Activated CD4-positive, alpha-beta T cell treated with anti-CD3 and anti-CD28 coated beads, Interleukin-2, amount 50 U/mL, for 1 hour (primary cell): ENCODE results near the gene HSDL2.
"Not testable (repeated sequence)": the region's sequence is repeated elsewhere in the genome, so short reads cannot be mapped to it uniquely, and the experiment has no call there.

Experiments
- DNase-seq: peaks from one replicate; pipeline ENCODE4 v3.0.0-alpha.2; 2020

Gene HSDL2

GRCh38 chr9:112403614-112404201 lies 23.8 kb downstream of the HSDL2 start:
- no peak for DNase-seq

- no peak for DNase-seq
These were observed 24.6 kb downstream of the HSDL2 start for GRCh38 chr9:112404508-112404932.

GRCh38 chr9:112408275-112408674 lies 28.4 kb downstream of the HSDL2 start:
- DNase-seq: no peak

DNA sequence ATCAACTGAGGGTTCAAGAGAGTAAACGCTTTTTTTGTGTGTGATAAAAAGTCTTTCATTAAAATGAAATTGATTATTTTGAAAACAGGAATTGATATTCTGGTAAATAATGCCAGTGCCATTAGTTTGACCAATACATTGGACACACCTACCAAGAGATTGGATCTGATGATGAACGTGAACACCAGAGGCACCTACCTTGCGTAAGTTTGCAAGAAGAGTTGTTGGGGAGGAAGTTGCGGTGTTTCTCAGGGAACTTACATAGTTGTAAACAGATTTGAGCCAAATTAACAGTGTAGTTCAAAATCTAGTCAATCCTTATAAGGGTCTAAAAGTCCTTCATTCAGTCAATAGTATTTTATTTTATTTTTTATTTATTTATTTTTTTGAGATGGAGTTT lies 28.9 kb downstream of the HSDL2 start:
- DNase-seq: no peak

- no peak for DNase-seq
These were observed 29.9 kb downstream of the HSDL2 start for GRCh38 chr9:112409758-112410157.

- DNase-seq: no peak
These were observed 31.7 kb downstream of the HSDL2 start for GRCh38 chr9:112411626-112412027.

GRCh38 chr9:112413728-112414127 lies 33.8 kb downstream of the HSDL2 start:
- not testable (repeated sequence) for DNase-seq

DNA sequence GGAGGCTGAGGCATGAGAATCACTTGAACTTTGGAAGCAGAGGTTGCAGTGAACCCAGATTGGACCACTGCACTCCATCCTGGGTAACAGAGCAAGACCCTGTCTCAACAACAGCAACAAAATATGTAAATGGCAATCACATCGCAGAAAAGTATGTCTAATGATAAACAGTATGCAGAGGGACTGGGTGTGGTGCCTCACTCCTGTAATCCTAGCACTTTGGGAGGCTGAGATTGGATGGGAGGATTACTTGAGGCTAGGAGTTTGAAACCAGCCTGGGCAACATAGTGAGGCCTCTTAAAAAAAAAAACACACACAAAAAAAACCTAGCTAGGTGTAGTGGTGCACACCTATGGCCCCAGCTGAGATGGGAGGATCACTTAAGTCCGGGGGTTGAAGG lies 40.3 kb downstream of the HSDL2 start:
- no peak for DNase-seq

GRCh38 chr9:112421771-112422222 lies 41.9 kb downstream of the HSDL2 start:
- DNase-seq: no peak

DNA sequence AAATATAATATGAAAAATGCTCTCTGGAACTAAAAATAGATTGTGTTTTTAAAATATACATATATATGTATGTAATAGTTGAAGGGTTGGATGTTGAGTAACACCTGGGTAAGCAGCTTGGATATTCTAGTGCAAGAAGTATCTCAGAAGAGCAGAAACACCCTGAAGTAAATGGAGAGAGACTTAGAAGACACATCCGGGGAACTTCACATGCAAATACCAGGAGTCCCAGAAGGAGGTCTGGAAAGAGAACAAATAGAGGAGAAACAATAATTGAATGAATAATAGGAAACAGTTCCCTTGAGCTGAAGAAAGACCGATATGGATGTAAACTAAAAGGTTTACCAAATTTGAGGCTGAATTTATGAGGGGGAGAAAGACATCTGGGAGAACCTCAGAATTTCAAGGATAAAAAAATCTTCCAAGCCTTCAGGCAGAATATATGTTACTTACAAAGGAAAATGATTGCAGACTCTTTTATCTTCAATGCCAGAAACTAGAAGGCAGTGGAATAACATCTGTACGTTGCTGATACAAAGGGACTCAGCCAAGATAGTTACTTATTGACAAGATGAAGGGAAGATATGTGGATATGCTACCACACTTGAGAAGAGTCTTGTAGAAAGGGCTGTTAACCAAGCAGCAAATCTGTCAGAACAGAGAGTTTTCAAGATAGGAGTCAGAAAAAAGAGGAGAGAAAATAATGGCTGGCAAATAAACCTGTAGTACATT lies 42.7 kb downstream of the HSDL2 start:
- no peak for DNase-seq

- no peak for DNase-seq
These were observed 50.2 kb downstream of the HSDL2 start for GRCh38 chr9:112430006-112430522.

- DNase-seq: no peak
These were observed 53.8 kb downstream of the HSDL2 start for GRCh38 chr9:112433499-112434392.

- no peak for DNase-seq
These were observed 54.6 kb downstream of the HSDL2 start for GRCh38 chr9:112434487-112434886.

GRCh38 chr9:112437406-112437805 lies 57.5 kb downstream of the HSDL2 start:
- no peak for DNase-seq

DNA sequence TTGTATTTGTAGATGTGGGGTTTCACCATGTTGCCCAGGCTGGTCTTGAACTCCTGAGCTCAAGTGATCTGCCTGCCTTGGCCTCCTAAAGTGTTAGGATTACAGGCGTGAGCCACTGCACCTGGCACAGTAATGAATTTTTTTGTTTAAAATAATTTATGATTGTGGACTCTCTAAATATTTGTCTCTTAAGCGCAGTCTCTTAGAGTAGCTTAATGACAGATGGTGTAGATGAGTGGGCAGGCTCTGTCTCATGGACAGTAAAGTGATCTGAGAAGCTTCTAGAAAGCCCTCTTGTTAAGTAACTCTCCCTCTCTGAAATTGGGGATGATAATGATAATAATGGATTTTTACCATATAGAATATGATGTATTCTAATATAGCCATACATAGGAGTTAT lies 59.3 kb downstream of the HSDL2 start:
- no peak for DNase-seq

DNA sequence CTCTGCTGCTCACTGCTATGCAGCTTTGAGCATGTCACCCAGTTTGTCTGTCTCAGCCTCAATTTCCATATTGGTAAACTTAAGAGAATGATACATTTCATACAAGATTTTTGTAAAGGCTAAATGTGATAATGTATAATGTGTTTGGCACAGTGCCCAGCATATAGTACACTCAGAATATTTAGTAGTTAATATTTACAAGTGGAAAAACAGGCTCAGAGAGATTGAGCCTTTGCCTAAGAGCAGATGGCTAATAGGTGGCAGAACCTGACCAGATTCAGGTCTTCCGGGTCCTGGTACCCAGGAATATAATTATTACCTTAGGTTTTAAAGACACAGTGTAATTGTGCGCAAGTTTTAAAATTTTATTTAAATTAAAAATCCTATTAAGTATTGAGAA lies 59.9 kb downstream of the HSDL2 start:
- DNase-seq: no peak

- peak; percentile 23 for DNase-seq
These were observed 63.3 kb downstream of the HSDL2 start for GRCh38 chr9:112443200-112443599.

GRCh38 chr9:112443636-112444035 lies 63.7 kb downstream of the HSDL2 start:
- DNase-seq: no peak

DNA sequence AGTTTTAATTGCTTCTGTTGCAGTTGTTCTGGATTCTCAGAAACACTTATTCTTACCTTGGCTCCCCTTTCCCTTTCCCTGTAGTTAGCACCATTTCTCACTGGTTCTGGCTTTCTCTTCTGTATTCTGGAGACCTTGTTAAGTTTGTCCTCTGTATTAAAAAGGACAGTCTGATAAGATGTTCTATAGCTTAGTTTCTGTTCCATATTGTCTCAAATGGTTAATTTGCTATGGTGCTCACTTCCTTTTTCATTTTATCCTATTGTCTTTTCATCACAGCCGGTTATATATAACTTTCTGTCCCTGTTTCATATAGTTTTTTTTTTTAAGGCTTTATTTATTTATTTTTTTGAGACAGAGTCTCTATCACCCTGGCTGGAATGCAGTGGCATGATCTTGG lies 65.3 kb downstream of the HSDL2 start:
- DNase-seq: no peak

GRCh38 chr9:112446080-112446479 lies 66.2 kb downstream of the HSDL2 start:
- DNase-seq: no peak

- no peak for DNase-seq
These were observed 66.6 kb downstream of the HSDL2 start for GRCh38 chr9:112446526-112446925.

DNA sequence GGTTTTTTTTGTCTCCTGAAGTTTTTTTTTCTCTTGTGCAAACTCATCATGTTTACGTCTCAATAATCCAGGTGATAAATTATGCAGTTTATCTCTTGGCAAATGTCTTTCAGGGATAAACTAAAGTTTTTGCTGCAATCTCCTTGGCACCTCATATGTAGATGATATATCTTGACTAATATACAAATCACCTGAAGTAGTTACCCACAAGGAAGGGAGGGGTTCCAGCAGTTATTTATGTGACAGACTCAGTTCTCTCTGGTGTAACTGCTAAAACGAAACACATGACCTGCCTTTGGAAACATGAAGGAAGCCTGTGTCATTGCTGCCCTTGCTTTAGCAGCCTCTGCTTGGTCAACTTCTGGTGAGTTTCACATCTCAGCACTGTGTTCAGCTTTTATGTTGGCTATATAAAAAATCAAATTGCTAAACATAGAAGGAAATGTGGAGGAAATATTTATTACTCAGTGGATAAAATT lies 67.4 kb downstream of the HSDL2 start:
- DNase-seq: no peak

DNA sequence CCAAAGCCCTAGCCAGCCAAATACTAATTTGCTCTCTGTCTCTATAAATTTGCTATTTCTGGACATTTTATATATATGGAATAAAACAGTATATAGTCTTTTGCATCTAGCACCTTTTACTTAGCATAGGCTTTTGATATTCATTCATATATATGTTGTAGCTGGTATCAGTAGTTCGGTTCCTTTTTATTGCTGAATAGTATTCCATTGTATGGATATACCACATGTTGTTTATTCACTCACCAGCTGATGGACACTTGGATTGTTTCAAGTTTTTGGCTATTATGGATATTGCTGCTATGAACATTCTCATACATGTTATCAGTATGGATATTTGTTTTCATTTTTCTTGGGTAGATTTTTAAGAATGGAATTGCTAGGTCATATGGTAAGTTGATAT lies 82.9 kb downstream of the HSDL2 start:
- DNase-seq: no peak
